ENCODE results near the gene MGA.

The MGA gene

DNA sequence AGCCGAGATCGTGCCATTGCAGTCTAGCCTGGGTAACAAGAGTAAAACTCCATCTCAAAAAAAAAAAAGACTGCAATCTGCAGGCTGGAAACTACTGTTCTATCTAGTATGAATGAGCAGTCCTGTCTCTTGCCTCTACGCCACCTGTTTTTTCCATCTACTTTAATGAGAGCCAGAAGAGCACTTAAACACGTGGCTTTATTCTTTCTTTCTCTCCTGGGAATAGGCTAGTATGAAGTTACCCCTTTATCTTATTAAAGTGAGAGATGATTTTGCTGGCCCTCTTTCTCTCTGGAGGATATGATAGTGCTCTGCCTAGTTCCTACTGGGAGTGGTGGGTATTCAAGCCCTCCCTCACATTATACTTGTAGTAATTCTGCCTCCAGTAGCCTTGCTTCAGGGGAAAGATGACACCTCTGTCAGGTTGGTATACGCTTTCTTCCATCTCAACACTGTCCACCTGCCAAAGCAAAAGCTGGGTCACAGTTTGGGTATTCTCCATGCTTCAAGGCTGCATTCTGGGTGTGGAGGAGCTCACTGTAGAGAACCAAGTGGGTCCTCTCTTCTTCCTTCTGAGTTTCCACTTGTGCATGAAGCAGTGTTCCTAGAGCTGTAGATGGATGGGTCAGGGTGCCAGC is 131.9 kb downstream of the MGA start:
- Histone ChIP-seq H3K36me3 (ENCODE audit: low read depth) (peaks cover 9% of the 10 kb centered on the region), H3K27ac (ENCODE audit: poor library complexity, severe bottlenecking) (peak overlapping the region; percentile 90), H3K9me3 (ENCODE audit: severe bottlenecking) (no peaks in the 10 kb centered on the region), H3K4me3 (ENCODE audit: severe bottlenecking) (no peak overlapping the region), H3K4me1 (ENCODE audit: insufficient read depth, poor library complexity, severe bottlenecking) (peaks cover 82% of the 10 kb centered on the region), H3K27me3 (ENCODE audit: insufficient read depth, poor library complexity, severe bottlenecking) (no peaks in the 10 kb centered on the region)
- no peak for ATAC-seq (ENCODE audit: low read depth)
- TF ChIP-seq, protein P1, sequence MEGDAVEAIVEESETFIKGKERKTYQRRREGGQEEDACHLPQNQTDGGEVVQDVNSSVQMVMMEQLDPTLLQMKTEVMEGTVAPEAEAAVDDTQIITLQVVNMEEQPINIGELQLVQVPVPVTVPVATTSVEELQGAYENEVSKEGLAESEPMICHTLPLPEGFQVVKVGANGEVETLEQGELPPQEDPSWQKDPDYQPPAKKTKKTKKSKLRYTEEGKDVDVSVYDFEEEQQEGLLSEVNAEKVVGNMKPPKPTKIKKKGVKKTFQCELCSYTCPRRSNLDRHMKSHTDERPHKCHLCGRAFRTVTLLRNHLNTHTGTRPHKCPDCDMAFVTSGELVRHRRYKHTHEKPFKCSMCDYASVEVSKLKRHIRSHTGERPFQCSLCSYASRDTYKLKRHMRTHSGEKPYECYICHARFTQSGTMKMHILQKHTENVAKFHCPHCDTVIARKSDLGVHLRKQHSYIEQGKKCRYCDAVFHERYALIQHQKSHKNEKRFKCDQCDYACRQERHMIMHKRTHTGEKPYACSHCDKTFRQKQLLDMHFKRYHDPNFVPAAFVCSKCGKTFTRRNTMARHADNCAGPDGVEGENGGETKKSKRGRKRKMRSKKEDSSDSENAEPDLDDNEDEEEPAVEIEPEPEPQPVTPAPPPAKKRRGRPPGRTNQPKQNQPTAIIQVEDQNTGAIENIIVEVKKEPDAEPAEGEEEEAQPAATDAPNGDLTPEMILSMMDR (IDR thresholded peaks at IDR 0.05; ENCODE audit: poor library complexity, severe bottlenecking): no peak
- DNase-seq (ENCODE audit: low spot score): no peak

DNA sequence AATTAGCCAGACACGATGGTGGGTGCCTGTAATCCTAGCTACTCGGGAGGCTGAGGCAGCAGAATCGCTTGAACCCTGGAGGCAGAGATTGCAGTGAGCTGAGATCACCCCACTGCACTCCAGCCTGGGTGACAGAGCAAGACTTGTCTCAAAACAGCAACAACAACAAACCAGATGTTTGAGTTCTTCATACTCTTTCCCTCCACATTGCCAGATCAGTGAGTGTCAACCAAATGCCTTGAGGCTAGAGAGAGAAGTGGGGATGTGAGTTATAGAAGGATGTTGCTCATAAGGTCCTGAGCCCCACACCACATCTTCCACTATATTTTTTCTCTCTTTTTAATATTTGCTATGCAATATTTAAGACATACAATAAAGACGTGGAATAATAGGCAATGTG is 133.9 kb downstream of the MGA start:
- H3K27ac ChIP-seq (ENCODE audit: poor library complexity, severe bottlenecking): peak overlapping the region; percentile 90
- DNase-seq (ENCODE audit: low spot score) (no peak), ATAC-seq (ENCODE audit: low read depth) (peak; percentile 11; the same call in 1 of the 3 replicates)
- peaks cover 12% of the 10 kb centered on the region for H3K36me3 ChIP-seq (ENCODE audit: low read depth)
- H3K4me3 ChIP-seq (ENCODE audit: severe bottlenecking): no peak overlapping the region
- H3K27me3 ChIP-seq (ENCODE audit: insufficient read depth, poor library complexity, severe bottlenecking): no peaks in the 10 kb centered on the region
- peaks cover 83% of the 10 kb centered on the region for H3K4me1 ChIP-seq (ENCODE audit: insufficient read depth, poor library complexity, severe bottlenecking)
- TF ChIP-seq, protein P1 (IDR thresholded peaks at IDR 0.05; ENCODE audit: poor library complexity, severe bottlenecking): no peak
- no peaks in the 10 kb centered on the region for H3K9me3 ChIP-seq (ENCODE audit: severe bottlenecking)

DNA sequence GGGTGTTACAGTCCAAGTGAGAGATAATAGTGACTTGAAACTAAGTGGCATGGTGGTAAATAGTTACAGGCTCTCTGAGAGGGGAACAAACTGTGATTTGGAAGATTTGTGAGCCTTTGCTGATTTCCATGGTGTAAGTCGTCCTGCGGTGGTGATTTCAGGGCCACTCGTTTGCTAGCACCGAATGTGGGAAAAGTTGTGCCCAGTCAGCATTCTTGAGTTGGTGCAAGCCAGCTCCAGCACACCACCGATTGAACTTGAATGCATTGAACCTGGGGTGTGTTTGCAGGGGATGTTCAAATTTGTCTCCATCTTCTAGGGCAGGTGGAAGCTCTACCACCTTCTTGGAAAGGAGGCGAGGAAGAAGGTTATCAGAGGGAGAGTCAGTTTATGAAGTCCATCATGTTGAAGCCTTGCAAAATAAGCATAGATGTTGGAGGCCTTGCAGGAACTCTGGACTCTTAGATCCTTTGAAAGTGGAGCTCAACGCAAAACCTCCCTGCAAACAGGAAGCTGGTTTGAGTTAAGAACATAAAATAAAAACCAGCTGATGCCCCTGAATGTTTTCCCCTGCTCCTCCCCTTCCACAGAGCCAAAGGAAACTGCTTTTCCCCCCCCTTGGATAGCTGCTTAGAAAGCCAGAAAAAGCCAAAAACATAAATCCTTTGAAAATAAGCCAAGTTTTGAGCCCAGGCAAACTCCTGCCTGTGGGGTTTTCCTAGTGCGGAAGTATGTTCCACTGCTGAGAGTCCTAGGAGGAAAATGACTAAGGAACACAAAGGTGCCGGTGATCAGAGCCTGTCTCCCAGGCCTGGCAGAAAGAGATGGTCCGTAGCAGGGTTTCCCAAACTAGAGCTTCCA is 136.0 kb downstream of the MGA start:
- Histone ChIP-seq H3K27me3 (ENCODE audit: insufficient read depth, poor library complexity, severe bottlenecking) (no peaks in the 10 kb centered on the region), H3K9me3 (ENCODE audit: severe bottlenecking) (no peaks in the 10 kb centered on the region), H3K27ac (ENCODE audit: poor library complexity, severe bottlenecking) (peak overlapping the region; percentile 90), H3K36me3 (ENCODE audit: low read depth) (peaks cover 32% of the 10 kb centered on the region), H3K4me3 (ENCODE audit: severe bottlenecking) (no peak overlapping the region), H3K4me1 (ENCODE audit: insufficient read depth, poor library complexity, severe bottlenecking) (peaks cover 65% of the 10 kb centered on the region)
- no peak for DNase-seq (ENCODE audit: low spot score)
- ATAC-seq (ENCODE audit: low read depth): peak; percentile 67
- TF ChIP-seq, protein P1 (IDR thresholded peaks at IDR 0.05; ENCODE audit: poor library complexity, severe bottlenecking): no peak

DNA sequence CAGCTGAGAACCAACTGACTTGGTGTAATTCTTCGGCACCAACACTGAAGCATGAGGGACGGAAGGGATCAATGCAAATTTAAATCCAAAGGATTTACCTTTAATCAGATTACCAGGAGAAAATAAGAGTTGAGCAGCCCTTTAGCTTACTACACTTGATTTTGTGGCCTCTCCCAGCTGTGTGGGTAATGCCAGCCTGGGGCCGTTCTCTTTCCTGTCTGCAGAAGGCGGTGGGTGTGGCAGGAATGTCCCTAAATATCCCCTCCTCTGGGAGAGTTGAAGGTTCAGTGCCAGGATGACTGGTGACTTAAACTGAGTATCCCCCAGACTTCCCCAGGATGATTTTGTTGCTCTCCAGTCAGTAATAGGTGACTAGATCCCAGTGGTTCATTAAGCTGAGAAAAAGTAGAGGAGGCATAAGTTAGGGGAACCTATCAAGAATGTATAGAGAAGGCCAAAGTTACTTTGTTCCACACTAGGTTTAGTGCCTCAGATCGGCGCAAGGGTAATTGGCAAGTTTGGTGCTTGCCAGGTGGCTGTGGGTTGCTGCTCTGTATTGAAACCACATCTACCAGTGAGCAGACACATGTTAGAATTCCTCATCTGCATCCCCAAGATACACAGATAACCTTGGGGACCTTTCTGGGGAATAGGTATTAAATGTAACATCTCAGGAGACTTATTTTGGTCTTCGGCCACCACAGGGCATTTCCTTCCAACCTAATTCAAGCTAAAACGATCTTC is 137.2 kb downstream of the MGA start:
- DNase-seq (ENCODE audit: low spot score) (no peak), ATAC-seq (ENCODE audit: low read depth) (no peak)
- Histone ChIP-seq H3K9me3 (ENCODE audit: severe bottlenecking) (no peaks in the 10 kb centered on the region), H3K27me3 (ENCODE audit: insufficient read depth, poor library complexity, severe bottlenecking) (no peaks in the 10 kb centered on the region), H3K4me3 (ENCODE audit: severe bottlenecking) (no peak overlapping the region), H3K4me1 (ENCODE audit: insufficient read depth, poor library complexity, severe bottlenecking) (peaks cover 71% of the 10 kb centered on the region), H3K27ac (ENCODE audit: poor library complexity, severe bottlenecking) (peak overlapping the region; percentile 90), H3K36me3 (ENCODE audit: low read depth) (peaks cover 36% of the 10 kb centered on the region)
- TF ChIP-seq, protein P1 (IDR thresholded peaks at IDR 0.05; ENCODE audit: poor library complexity, severe bottlenecking): no peak

Data from RWPE2 (cell line).